Hepatocyte (in vitro differentiated cells): ENCODE results near the gene FAM169A. TPM values are rescaled to one million over a fixed set of nuclear protein-coding genes. Genes with fewer than 3 reads are reported as not detected.
A peak's percentile ranks its signal among the peaks of the same experiment; 100 is the strongest.

Experiments
- DNase-seq: peaks from one replicate; pipeline ENCODE4 v3.0.0-alpha.2; 2016; ENCODE audit warnings: low spot score
- H2AFZ ChIP-seq: fragments of 200-600 bp; sonication (generic); 2 replicates; pipeline ENCODE4 v1.6.0; 2016; ENCODE audit warnings: antibody characterized with exemption, mild to moderate bottlenecking
- H3K27ac ChIP-seq: fragments of 200-600 bp; sonication (generic); 2 replicates; pipeline ENCODE4 v1.5.1; 2016; ENCODE audit warnings: mild to moderate bottlenecking
- H3K27me3 ChIP-seq: fragments of 200-600 bp; sonication (generic); 2 replicates; pipeline ENCODE4 v1.6.1; 2016
- H3K36me3 ChIP-seq: fragments of 200-600 bp; sonication (generic); replicated peaks from 2 replicates; pipeline ENCODE4 v1.5.1; 2016; ENCODE audit warnings: low read depth; ENCODE audit not compliant: insufficient read depth
- H3K4me1 ChIP-seq: fragments of 200-600 bp; sonication (generic); 2 replicates; pipeline ENCODE4 v1.5.1; 2016; ENCODE audit warnings: mild to moderate bottlenecking, moderate library complexity; ENCODE audit not compliant: insufficient read depth
- H3K4me2 ChIP-seq: fragments of 200-600 bp; sonication (generic); 2 replicates; pipeline ENCODE4 v1.6.0; 2016
- H3K4me3 ChIP-seq: fragments of 200-600 bp; sonication (generic); 2 replicates; pipeline ENCODE4 v1.5.1; 2016; ENCODE audit warnings: mild to moderate bottlenecking
- H3K79me2 ChIP-seq: fragments of 200-600 bp; sonication (generic); 2 replicates; pipeline ENCODE4 v1.6.0; 2017; ENCODE audit warnings: mild to moderate bottlenecking
- H3K9me2 ChIP-seq: fragments of 200-600 bp; sonication (generic); replicated peaks from 2 replicates; pipeline ENCODE4 v1.6.0; 2017; ENCODE audit warnings: mild to moderate bottlenecking; ENCODE audit not compliant: insufficient read depth
- H3K9me3 ChIP-seq: fragments of 200-600 bp; sonication (generic); 2 replicates; pipeline ENCODE4 v1.5.1; 2016; ENCODE audit warnings: low read depth, mild to moderate bottlenecking
- H4K20me1 ChIP-seq: fragments of 200-600 bp; sonication (generic); 2 replicates; pipeline ENCODE4 v1.6.0; 2016; ENCODE audit warnings: mild to moderate bottlenecking; ENCODE audit not compliant: insufficient read depth, poor library complexity, severe bottlenecking
- CTCF ChIP-seq: fragments of 200-600 bp; sonication (generic); IDR thresholded peaks from 2 replicates; pipeline ENCODE4 v1.5.1; 2016; ENCODE audit warnings: antibody characterized with exemption, mild to moderate bottlenecking; ENCODE audit not compliant: poor library complexity
- EZH2 ChIP-seq: fragments of 200-600 bp; sonication (generic); IDR thresholded peaks from 2 replicates; pipeline ENCODE4 v1.6.1; 2016; ENCODE audit warnings: antibody characterized with exemption, mild to moderate bottlenecking, borderline replicate concordance
- EZH2phosphoT487 ChIP-seq: fragments of 200-600 bp; sonication (generic); IDR thresholded peaks from one replicate; pipeline ENCODE4 v1.6.1; 2018; ENCODE audit warnings: antibody characterized with exemption, mild to moderate bottlenecking, low read depth, moderate library complexity; ENCODE audit not compliant: unreplicated experiment, severe bottlenecking
- WGBS: methylation state at CpG from one replicate; pipeline ENCODE4 v1.1.6; 2016; ENCODE audit warnings: low lambda C conversion rate; ENCODE audit errors: missing lambda C conversion rate; 5-methylcytosine and 5-hydroxymethylcytosine counted together
- polyA plus RNA-seq: library from polyadenylated mRNA; unstranded; fragments of >200 nt; fragmentation: Nextera tagmentation; extraction: Ambion mirVana; gene quantifications from 2 replicates; pipeline ENCODE4 v1.2.1, GENCODE V29; 2016
- total RNA-seq: library from RNA; depleted of rRNA; stranded (reverse); fragments of >200 nt; gene quantifications from 2 replicates; pipeline ENCODE4 v1.2.3, GENCODE V29; 2014

FAM169A gene
- total and polyA plus RNA-seq, 2 experiments from 2014 or later = 3.1 to 16.2 TPM

GRCh38 chr5:74837115-74837514, 29.1 kb downstream of the FAM169A start:
- DNase-seq = no peak
- H3K9me3 ChIP-seq = no peaks in the 10 kb centered on the region
- 87% methylated on average over 1 of the region's 1 CpG for WGBS
- H3K79me2 ChIP-seq = peaks cover 6% of the 10 kb centered on the region
- H3K9me2 ChIP-seq = no peaks in the 10 kb centered on the region
- H3K36me3 ChIP-seq = no peaks in the 10 kb centered on the region
- H3K4me1 ChIP-seq = peaks cover 4% of the 10 kb centered on the region
- TF ChIP-seq EZH2phosphoT487 = no peak
- TF ChIP-seq CTCF = no peak
- H2AFZ ChIP-seq = no peak overlapping the region
- H3K4me3 ChIP-seq = no peak overlapping the region
- H4K20me1 ChIP-seq = no peaks in the 10 kb centered on the region
- H3K27ac ChIP-seq = no peak overlapping the region
- no peaks in the 10 kb centered on the region for H3K27me3 ChIP-seq
- no peak overlapping the region for H3K4me2 ChIP-seq

- no peaks in the 10 kb centered on the region for H3K9me3 ChIP-seq
- peak overlapping the region; percentile 65 for H3K27ac ChIP-seq
- peak; percentile 65 for DNase-seq
- no peaks in the 10 kb centered on the region for H4K20me1 ChIP-seq
- peak overlapping the region; percentile 54 for H3K4me2 ChIP-seq
- no peak overlapping the region for H3K4me3 ChIP-seq
- H3K9me2 ChIP-seq = no peaks in the 10 kb centered on the region
- H3K36me3 ChIP-seq = no peaks in the 10 kb centered on the region
- 79% methylated on average over 3 of the region's 3 CpGs for WGBS
- H3K4me1 ChIP-seq = peaks cover 4% of the 10 kb centered on the region
- H3K79me2 ChIP-seq = no peaks in the 10 kb centered on the region
- H2AFZ ChIP-seq = no peak overlapping the region
- no peak for TF ChIP-seq EZH2
- no peak for TF ChIP-seq EZH2phosphoT487
- no peak for TF ChIP-seq CTCF
- H3K27me3 ChIP-seq = no peaks in the 10 kb centered on the region
These were observed 32.5 kb downstream of the FAM169A start for GRCh38 chr5:74833537-74834266.

GRCh38 chr5:74829413-74829812, 36.8 kb downstream of the FAM169A start:
- H3K4me1 ChIP-seq = peaks cover 4% of the 10 kb centered on the region
- no peak overlapping the region for H3K4me3 ChIP-seq
- H3K27me3 ChIP-seq = no peaks in the 10 kb centered on the region
- no peaks in the 10 kb centered on the region for H3K79me2 ChIP-seq
- H2AFZ ChIP-seq = no peak overlapping the region
- TF ChIP-seq CTCF (no peak), EZH2 (no peak), EZH2phosphoT487 (no peak)
- no peaks in the 10 kb centered on the region for H3K9me2 ChIP-seq
- 96% methylated on average over 7 of the region's 7 CpGs for WGBS
- no peak overlapping the region for H3K27ac ChIP-seq
- no peaks in the 10 kb centered on the region for H3K36me3 ChIP-seq
- DNase-seq = no peak
- no peaks in the 10 kb centered on the region for H3K9me3 ChIP-seq
- H3K4me2 ChIP-seq = no peak overlapping the region
- no peaks in the 10 kb centered on the region for H4K20me1 ChIP-seq
